ENCODE measurements around the gene CORT. TPM values are rescaled to one million over a fixed set of nuclear protein-coding genes. Genes with fewer than 3 reads are reported as not detected.
"Not testable (repeated sequence)": the region's sequence is repeated elsewhere in the genome, so short reads cannot be mapped to it uniquely, and the experiment has no call there.

Gene CORT
- total RNA-seq, 6 donors from 2014 or later = 0.26 to 0.59 TPM; not detected in 4

GRCh38 chr1:10424651-10425050 lies 25.2 kb upstream of the CORT start:
- WGBS, 2 donors = 90 to 95% methylated on average over 7 to 8 of the region's 8 CpGs
- DNase-seq (no peak), ATAC-seq (ENCODE audit: low FRiP score in 2 of 2) (no peak)
- no peak overlapping the region for H3K27ac ChIP-seq
- no peaks in the 10 kb centered on the region for H3K27me3 ChIP-seq
- H3K4me1 ChIP-seq = peaks cover 2 to 7% (median 6%) of the 10 kb centered on the region in 4 donors
- H3K4me3 ChIP-seq = no peak overlapping the region
- H3K36me3 ChIP-seq = peaks cover 10 to 20% (median 14%) of the 10 kb centered on the region in 4 donors
- H3K9me3 ChIP-seq = no peaks in the 10 kb centered on the region
- TF ChIP-seq POLR2A (IDR thresholded peaks at IDR 0.05) (no peak), EP300 (IDR thresholded peaks at IDR 0.05) (no peak), POLR2AphosphoS5 (IDR thresholded peaks at IDR 0.05) (no peak), CTCF (IDR thresholded peaks at IDR 0.05) (no peak)

GRCh38 chr1:10425826-10426534 lies 23.9 kb upstream of the CORT start:
- H3K4me1 ChIP-seq = peaks cover 7 to 16% (median 12%) of the 10 kb centered on the region in 4 donors
- not testable (repeated sequence) for H3K9me3 ChIP-seq; H3K27me3 ChIP-seq; H3K36me3 ChIP-seq; ATAC-seq (ENCODE audit: low FRiP score in 2 of 2); H3K27ac ChIP-seq; H3K4me3 ChIP-seq
- WGBS, 2 donors = 72 to 86% methylated on average over 10 to 17 of the region's 21 CpGs
- peak in 1 of 2 donors; percentile 71 for DNase-seq

GRCh38 chr1:10426535-10426848 lies 23.3 kb upstream of the CORT start:
- not testable (repeated sequence) for H3K27ac ChIP-seq; H3K27me3 ChIP-seq; H3K36me3 ChIP-seq; ATAC-seq (ENCODE audit: low FRiP score in 2 of 2); H3K4me3 ChIP-seq; H3K9me3 ChIP-seq
- DNase-seq = peak in 1 of 2 donors; percentile 63
- H3K4me1 ChIP-seq = peaks cover 12 to 21% (median 18%) of the 10 kb centered on the region in 4 donors
- 96% methylated on average over 16 of the region's 21 CpGs; no CpG with 5 or more reads in 1 of the 2 donors for WGBS, 2 donors

GRCh38 chr1:10428984-10429383 lies 20.8 kb upstream of the CORT start:
- DNase-seq = no peak
- Histone ChIP-seq H3K36me3 (no peaks in the 10 kb centered on the region), H3K4me3 (no peak overlapping the region), H3K4me1 (peaks cover 19 to 36% (median 22%) of the 10 kb centered on the region in 4 donors), H3K27ac (no peak overlapping the region), H3K27me3 (no peaks in the 10 kb centered on the region), H3K9me3 (no peaks in the 10 kb centered on the region)
- TF ChIP-seq POLR2A (IDR thresholded peaks at IDR 0.05) (no peak), EP300 (IDR thresholded peaks at IDR 0.05) (no peak), CTCF (IDR thresholded peaks at IDR 0.05) (no peak), POLR2AphosphoS5 (IDR thresholded peaks at IDR 0.05) (no peak)
- no peak for ATAC-seq (ENCODE audit: low FRiP score in 2 of 2)
- WGBS, 2 donors = 86 to 92% methylated on average over 4 to 5 of the region's 5 CpGs

GRCh38 chr1:10429868-10430215 lies 20.0 kb upstream of the CORT start:
- peaks cover 19 to 36% (median 22%) of the 10 kb centered on the region in 4 donors for H3K4me1 ChIP-seq
- WGBS, 2 donors = 13 to 21% methylated on average over 7 to 16 of the region's 16 CpGs
- H3K9me3 ChIP-seq = no peaks in the 10 kb centered on the region
- peak overlapping the region; percentile 70 to 91 (median 83) for H3K4me3 ChIP-seq
- ATAC-seq (ENCODE audit: low FRiP score in 2 of 2) = no peak
- no peak for TF ChIP-seq CTCF (IDR thresholded peaks at IDR 0.05)
- TF ChIP-seq EP300 (IDR thresholded peaks at IDR 0.05) = no peak
- no peak for TF ChIP-seq POLR2A (IDR thresholded peaks at IDR 0.05)
- no peak for TF ChIP-seq POLR2AphosphoS5 (IDR thresholded peaks at IDR 0.05)
- no peak for DNase-seq
- H3K27ac ChIP-seq = peak overlapping the region in 3 of 4 donors; percentile 59 to 81 (median 72)
- H3K36me3 ChIP-seq = no peaks in the 10 kb centered on the region
- H3K27me3 ChIP-seq = no peaks in the 10 kb centered on the region
